DND-41 (cell line): ENCODE data around the gene TSPAN9.

ENCODE experiments used
- CTCF ChIP-seq: IDR thresholded peaks from 2 replicates; pipeline ENCODE4 v1.5.1; 2012; ENCODE audit warnings: borderline replicate concordance, low read length, moderate library complexity, mild to moderate bottlenecking; ENCODE audit not compliant: poor library complexity, severe bottlenecking; ENCODE audit errors: extremely low read depth
- EZH2 ChIP-seq: IDR thresholded peaks from 3 replicates; pipeline ENCODE4 v1.6.1; 2012; ENCODE audit warnings: borderline replicate concordance, low read depth, mild to moderate bottlenecking, moderate library complexity, low read length, inconsistent platforms; ENCODE audit not compliant: severe bottlenecking

GRCh38 chr12:3263939-3264922 lies 187.1 kb downstream of the TSPAN9 start:
- TF ChIP-seq CTCF (no peak), EZH2 (no peak)
